Measurements from ENCODE around the gene FNIP1. TPM values are rescaled to one million over a fixed set of nuclear protein-coding genes. Genes with fewer than 3 reads are reported as not detected.

FNIP1 gene
- total and polyA plus RNA-seq, 2 experiments from 2014 or later, result 8.2 to 27.9 TPM

- TF ChIP-seq CTCF (conservative IDR thresholded peaks at IDR 0.05; ENCODE audit: low read depth in 2 of 2) (no peak), ZNF114 (CRISPR knock-in tag; IDR thresholded peaks at IDR 0.05) (no peak), POLR2AphosphoS5 (IDR thresholded peaks at IDR 0.05; ENCODE audit: low read depth) (no peak), ETS1 (IDR thresholded peaks at IDR 0.05) (no peak), JUNB (IDR thresholded peaks at IDR 0.05; ENCODE audit: unreplicated experiment) (no peak), STAT1 (IDR thresholded peaks at IDR 0.05; ENCODE audit: unreplicated experiment) (no peak), CREB1 (CRISPR knock-in tag; IDR thresholded peaks at IDR 0.05; ENCODE audit: low read depth) (no peak), NANOG (IDR thresholded peaks at IDR 0.05; ENCODE audit: borderline replicate concordance) (no peak), ZNF462 (CRISPR knock-in tag; IDR thresholded peaks at IDR 0.05) (no peak), ZNF331 (CRISPR knock-in tag; IDR thresholded peaks at IDR 0.05; ENCODE audit: low read depth) (no peak), REST (IDR thresholded peaks at IDR 0.05; ENCODE audit: unreplicated experiment) (no peak), EZH2 (IDR thresholded peaks at IDR 0.05; ENCODE audit: low read depth, unreplicated experiment) (no peak)
- no peak overlapping the region for H3K27ac ChIP-seq (ENCODE audit: low read depth)
- H3K79me2 ChIP-seq (replicated peaks; ENCODE audit: insufficient read depth), result peaks cover 58% of the 10 kb centered on the region
- Mint-ChIP-seq H3K27ac (no peak overlapping the region), H3K4me1 (no peaks in the 10 kb centered on the region), H3K36me3 (ENCODE audit: low read depth) (peaks cover 39% of the 10 kb centered on the region), H3K27me3 (ENCODE audit: insufficient read depth, low read depth, poor library complexity) (no peaks in the 10 kb centered on the region), H3K4me3 (no peak overlapping the region), H3K9me3 (peaks cover 19% of the 10 kb centered on the region; the same call in 2 of the 3 replicates)
- H2AFZ ChIP-seq, result no peak overlapping the region
- H3K36me3 ChIP-seq (ENCODE audit: insufficient read depth), result no peaks in the 10 kb centered on the region
- ATAC-seq (no peak), DNase-seq (ENCODE audit: low spot score) (no peak)
- no peak overlapping the region for H3K4me3 ChIP-seq
- 0 out of 2 replicates have a peak, but pooled peaks cover 5% of the 10 kb centered on the region for H4K20me1 ChIP-seq (replicated peaks; ENCODE audit: insufficient read depth)
- no peaks in the 10 kb centered on the region for H3F3A ChIP-seq (replicated peaks; ENCODE audit: low read depth)
- no peak overlapping the region for H3K4me2 ChIP-seq
- H3K27me3 ChIP-seq (ENCODE audit: insufficient read depth), result no peaks in the 10 kb centered on the region
- no peaks in the 10 kb centered on the region for H3K4me1 ChIP-seq (ENCODE audit: insufficient read depth)
- no peaks in the 10 kb centered on the region for H3K9me2 ChIP-seq (ENCODE audit: insufficient read depth)
These were observed 201.5 kb downstream of the FNIP1 start for GRCh38 chr5:131595088-131596033.

Data from GM23338 (cell line).